ENCODE data around the gene LZTR1.
"Not testable (repeated sequence)": the region's sequence is repeated elsewhere in the genome, so short reads cannot be mapped to it uniquely, and the experiment has no call there.

The LZTR1 gene

GRCh38 chr22:20981787-20982562, at the start of gene LZTR1:
Gene LZTR1, plus strand, starts transcription at chr22:20982297. Its CDS starts 75 bp downstream, at chr22:20982372.
- Histone ChIP-seq H3K9me3 (ENCODE audit: control insufficient read depth, low read length) (no peaks in the 10 kb centered on the region), H3K4me3 (ENCODE audit: low read depth, low read length) (peak within 1 kb of the TSS; percentile 95), H3K27me3 (ENCODE audit: control insufficient read depth, insufficient read depth, low read length) (no peaks in the 10 kb centered on the region), H3K9ac (no peak within 1 kb of the TSS), H2AFZ (peak within 1 kb of the TSS; percentile 82), H3K79me2 (peaks cover 4% of the 10 kb centered on the region), H3K4me2 (ENCODE audit: low read length) (peak within 1 kb of the TSS; percentile 100), H3K27ac (peak within 1 kb of the TSS; percentile 65), H3K36me3 (ENCODE audit: control insufficient read depth, insufficient read depth, low read length) (no peaks in the 10 kb centered on the region), H3K4me1 (peaks cover 6% of the 10 kb centered on the region)
- TF ChIP-seq, protein P1, sequence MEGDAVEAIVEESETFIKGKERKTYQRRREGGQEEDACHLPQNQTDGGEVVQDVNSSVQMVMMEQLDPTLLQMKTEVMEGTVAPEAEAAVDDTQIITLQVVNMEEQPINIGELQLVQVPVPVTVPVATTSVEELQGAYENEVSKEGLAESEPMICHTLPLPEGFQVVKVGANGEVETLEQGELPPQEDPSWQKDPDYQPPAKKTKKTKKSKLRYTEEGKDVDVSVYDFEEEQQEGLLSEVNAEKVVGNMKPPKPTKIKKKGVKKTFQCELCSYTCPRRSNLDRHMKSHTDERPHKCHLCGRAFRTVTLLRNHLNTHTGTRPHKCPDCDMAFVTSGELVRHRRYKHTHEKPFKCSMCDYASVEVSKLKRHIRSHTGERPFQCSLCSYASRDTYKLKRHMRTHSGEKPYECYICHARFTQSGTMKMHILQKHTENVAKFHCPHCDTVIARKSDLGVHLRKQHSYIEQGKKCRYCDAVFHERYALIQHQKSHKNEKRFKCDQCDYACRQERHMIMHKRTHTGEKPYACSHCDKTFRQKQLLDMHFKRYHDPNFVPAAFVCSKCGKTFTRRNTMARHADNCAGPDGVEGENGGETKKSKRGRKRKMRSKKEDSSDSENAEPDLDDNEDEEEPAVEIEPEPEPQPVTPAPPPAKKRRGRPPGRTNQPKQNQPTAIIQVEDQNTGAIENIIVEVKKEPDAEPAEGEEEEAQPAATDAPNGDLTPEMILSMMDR (IDR thresholded peaks at IDR 0.05): peak; percentile 35

DNA sequence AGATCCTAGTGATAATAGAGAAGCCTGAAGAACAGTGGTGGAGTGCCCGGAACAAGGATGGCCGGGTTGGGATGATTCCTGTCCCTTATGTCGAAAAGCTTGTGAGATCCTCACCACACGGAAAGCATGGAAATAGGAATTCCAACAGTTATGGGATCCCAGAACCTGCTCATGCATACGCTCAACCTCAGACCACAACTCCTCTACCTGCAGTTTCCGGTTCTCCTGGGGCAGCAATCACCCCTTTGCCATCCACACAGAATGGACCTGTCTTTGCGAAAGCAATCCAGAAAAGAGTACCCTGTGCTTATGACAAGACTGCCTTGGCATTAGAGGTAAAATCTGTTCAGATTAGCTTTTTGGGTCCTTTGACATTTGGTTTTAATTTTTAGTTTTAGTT, 48.2 kb upstream of the LZTR1 start:
- peaks cover 33% of the 10 kb centered on the region for H3K79me2 ChIP-seq
- no peak overlapping the region for H2AFZ ChIP-seq
- H3K36me3 ChIP-seq (ENCODE audit: control insufficient read depth, insufficient read depth, low read length): no peaks in the 10 kb centered on the region
- H3K27me3 ChIP-seq (ENCODE audit: control insufficient read depth, insufficient read depth, low read length): no peaks in the 10 kb centered on the region
- no peaks in the 10 kb centered on the region for H3K9me3 ChIP-seq (ENCODE audit: control insufficient read depth, low read length)
- no peak overlapping the region for H3K27ac ChIP-seq
- no peak overlapping the region for H3K4me3 ChIP-seq (ENCODE audit: low read depth, low read length)
- H3K9ac ChIP-seq: no peak overlapping the region
- peaks cover 2% of the 10 kb centered on the region for H3K4me1 ChIP-seq
- no peak overlapping the region for H3K4me2 ChIP-seq (ENCODE audit: low read length)
- TF ChIP-seq, protein P1 (IDR thresholded peaks at IDR 0.05): no peak

DNA sequence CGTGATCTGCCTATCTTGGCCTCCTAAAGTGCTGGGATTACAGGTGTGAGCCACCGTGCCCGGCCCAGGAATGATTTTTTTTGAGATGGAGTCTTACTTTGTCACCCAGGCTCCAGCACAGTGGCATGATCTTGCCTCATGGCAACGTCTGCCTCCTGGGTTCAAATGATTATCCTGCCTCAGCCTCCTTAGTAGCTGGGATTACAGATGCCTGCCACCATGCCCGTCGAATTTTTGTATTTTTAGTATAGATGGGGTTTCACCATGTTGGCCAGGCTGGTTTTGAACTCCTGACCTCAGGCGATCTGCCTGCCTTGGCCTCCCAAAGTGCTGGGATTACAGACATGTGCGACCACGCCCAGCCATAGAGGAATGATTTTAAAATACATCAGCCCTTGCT, 47.0 kb upstream of the LZTR1 start:
- H3K4me3 ChIP-seq (ENCODE audit: low read depth, low read length); H3K27me3 ChIP-seq (ENCODE audit: control insufficient read depth, insufficient read depth, low read length); H3K9me3 ChIP-seq (ENCODE audit: control insufficient read depth, low read length); H3K36me3 ChIP-seq (ENCODE audit: control insufficient read depth, insufficient read depth, low read length); H3K4me1 ChIP-seq; H3K4me2 ChIP-seq (ENCODE audit: low read length); H2AFZ ChIP-seq; H3K9ac ChIP-seq; H3K27ac ChIP-seq: not testable (repeated sequence)
- peaks cover 28% of the 10 kb centered on the region for H3K79me2 ChIP-seq

DNA sequence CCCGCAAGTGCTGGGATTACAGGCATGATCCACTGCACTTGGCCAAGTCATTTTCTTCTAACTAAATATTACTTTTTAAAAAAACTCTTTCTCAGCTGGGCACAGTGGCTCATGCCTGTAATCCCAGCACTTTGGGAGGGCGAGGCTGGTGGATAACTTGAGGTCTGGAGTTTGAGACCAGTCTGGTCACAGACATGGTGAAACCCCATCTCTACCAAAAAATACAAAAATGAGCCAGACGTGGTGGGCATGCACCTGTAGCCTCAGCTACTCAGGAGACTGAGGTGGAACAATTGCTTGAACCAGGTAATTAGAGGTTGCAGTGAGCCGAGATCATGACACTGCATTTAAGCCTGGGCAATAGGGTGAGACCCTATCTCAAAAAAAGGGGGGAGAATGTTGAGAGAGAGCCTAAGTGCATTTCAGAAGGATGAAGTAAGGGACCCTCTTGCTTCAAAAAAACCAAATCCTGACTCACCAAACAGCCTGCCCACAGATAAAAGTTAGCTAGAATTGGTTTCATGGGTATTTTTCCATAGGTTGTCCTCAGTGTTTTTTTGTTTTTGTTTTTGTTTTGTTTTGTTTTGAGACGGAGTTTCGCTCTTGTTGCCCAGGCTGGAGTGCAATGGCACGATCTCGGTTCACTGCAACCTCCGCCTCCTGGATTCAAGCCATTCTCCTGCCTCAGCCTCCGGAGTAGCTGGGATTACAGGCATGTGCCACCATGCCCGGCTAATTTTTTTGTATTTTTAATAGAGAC, 46.1 kb upstream of the LZTR1 start:
- not testable (repeated sequence) for H3K36me3 ChIP-seq (ENCODE audit: control insufficient read depth, insufficient read depth, low read length); H3K4me2 ChIP-seq (ENCODE audit: low read length); H3K27me3 ChIP-seq (ENCODE audit: control insufficient read depth, insufficient read depth, low read length); H3K4me1 ChIP-seq; H2AFZ ChIP-seq; H3K4me3 ChIP-seq (ENCODE audit: low read depth, low read length); H3K27ac ChIP-seq; H3K9ac ChIP-seq; H3K9me3 ChIP-seq (ENCODE audit: control insufficient read depth, low read length)
- peaks cover 26% of the 10 kb centered on the region for H3K79me2 ChIP-seq

DNA sequence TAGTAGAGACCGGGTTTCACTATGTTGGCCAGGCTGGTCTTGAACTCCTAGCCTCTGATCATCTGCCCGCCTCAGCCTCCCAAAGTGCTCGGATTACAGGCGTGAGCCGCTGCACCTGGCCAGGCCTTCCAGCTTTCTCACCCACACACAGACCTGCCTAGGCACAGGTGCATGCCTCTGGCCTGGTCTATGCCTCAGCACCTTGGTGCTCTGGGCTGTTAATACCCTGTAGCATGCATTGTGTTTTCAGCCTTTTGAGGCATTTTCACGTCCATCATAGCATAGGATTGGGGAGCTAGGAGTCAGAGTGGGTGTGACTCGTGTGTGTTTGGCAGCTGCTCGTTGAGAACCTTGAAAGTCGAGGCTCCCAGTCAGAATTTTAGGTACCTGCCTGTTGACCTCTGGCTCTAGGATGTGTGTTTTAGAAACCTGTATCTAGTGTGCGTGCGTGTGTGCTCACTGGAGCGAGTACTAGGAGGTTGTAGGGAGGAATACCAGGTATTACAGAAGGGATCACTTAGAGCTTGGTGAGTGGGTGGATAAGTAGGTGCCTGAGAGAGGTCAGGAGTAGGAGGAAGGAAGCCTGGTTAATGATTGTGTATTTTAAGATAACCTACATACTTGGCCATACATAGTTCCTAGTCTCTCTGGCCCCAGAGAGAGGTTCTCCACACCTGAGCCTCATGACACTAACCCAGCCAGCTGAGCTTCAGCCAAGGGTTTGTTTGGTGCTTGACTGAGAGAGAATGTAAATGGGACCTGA, 44.9 kb upstream of the LZTR1 start:
- Histone ChIP-seq H3K4me1 (peaks cover 2% of the 10 kb centered on the region), H3K9me3 (ENCODE audit: control insufficient read depth, low read length) (no peaks in the 10 kb centered on the region), H3K27me3 (ENCODE audit: control insufficient read depth, insufficient read depth, low read length) (no peaks in the 10 kb centered on the region), H3K27ac (no peak overlapping the region), H3K79me2 (peaks cover 31% of the 10 kb centered on the region), H2AFZ (no peak overlapping the region), H3K4me3 (ENCODE audit: low read depth, low read length) (no peak overlapping the region), H3K36me3 (ENCODE audit: control insufficient read depth, insufficient read depth, low read length) (no peaks in the 10 kb centered on the region), H3K9ac (no peak overlapping the region), H3K4me2 (ENCODE audit: low read length) (peak overlapping the region; percentile 6)
- TF ChIP-seq, protein P1 (IDR thresholded peaks at IDR 0.05): no peak
